ENCODE measurements around the gene HMOX1.
A peak's percentile ranks its signal among the peaks of the same experiment; 100 is the strongest.

DNA sequence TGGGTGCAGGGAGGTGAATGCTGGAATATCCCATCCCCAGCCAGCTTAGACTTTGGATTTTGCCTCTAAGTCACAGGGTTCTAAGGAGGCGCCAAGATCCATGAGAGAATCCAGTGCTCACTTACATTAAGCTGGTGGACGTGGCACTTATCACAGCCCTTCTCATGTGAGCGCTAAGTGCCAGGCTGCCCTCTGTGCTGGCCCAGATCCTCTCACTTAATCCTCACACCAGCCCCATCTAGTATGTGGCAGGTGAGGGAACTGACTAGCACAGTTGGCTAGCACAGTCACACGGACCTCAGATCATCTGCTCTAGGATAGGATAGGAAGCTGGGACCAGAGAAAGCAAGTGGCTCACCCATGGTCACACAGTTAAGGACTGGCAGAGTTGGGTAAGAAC lies 3.6 kb downstream of the HMOX1 start:
- TF ChIP-seq, protein P1, sequence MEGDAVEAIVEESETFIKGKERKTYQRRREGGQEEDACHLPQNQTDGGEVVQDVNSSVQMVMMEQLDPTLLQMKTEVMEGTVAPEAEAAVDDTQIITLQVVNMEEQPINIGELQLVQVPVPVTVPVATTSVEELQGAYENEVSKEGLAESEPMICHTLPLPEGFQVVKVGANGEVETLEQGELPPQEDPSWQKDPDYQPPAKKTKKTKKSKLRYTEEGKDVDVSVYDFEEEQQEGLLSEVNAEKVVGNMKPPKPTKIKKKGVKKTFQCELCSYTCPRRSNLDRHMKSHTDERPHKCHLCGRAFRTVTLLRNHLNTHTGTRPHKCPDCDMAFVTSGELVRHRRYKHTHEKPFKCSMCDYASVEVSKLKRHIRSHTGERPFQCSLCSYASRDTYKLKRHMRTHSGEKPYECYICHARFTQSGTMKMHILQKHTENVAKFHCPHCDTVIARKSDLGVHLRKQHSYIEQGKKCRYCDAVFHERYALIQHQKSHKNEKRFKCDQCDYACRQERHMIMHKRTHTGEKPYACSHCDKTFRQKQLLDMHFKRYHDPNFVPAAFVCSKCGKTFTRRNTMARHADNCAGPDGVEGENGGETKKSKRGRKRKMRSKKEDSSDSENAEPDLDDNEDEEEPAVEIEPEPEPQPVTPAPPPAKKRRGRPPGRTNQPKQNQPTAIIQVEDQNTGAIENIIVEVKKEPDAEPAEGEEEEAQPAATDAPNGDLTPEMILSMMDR (IDR thresholded peaks at IDR 0.05 in 8 of 11, conservative IDR thresholded peaks at IDR 0.05 in 3 of 11), result no peak
- TF ChIP-seq POLR2A (IDR thresholded peaks at IDR 0.05) (no peak), POLR2AphosphoS5 (IDR thresholded peaks at IDR 0.05) (peak in 2 of 3 donors; percentile 49 to 87)

Measured in spleen (tissue), 7 donors.